ENCODE results near the gene ELF1.

DNA sequence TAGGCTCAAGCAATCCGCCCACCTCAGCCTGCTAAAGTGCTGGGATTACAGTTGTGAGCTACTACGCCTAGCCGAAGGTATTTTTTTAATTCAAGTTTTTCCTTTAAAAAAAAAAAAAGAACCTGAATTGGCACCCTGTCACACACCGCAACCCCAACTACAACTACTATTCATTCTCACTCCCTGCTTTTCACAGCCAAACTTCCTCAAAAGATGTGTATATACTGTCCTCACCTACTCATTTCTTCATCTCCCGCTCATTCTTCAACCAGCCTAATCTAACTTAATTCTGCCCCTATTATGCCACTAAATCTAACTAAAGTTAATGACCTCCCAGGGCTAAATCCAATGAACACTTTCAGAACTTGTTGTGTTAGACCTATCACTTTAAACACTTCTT, 29.5 kb upstream of the ELF1 start:
- TF ChIP-seq, protein P1, sequence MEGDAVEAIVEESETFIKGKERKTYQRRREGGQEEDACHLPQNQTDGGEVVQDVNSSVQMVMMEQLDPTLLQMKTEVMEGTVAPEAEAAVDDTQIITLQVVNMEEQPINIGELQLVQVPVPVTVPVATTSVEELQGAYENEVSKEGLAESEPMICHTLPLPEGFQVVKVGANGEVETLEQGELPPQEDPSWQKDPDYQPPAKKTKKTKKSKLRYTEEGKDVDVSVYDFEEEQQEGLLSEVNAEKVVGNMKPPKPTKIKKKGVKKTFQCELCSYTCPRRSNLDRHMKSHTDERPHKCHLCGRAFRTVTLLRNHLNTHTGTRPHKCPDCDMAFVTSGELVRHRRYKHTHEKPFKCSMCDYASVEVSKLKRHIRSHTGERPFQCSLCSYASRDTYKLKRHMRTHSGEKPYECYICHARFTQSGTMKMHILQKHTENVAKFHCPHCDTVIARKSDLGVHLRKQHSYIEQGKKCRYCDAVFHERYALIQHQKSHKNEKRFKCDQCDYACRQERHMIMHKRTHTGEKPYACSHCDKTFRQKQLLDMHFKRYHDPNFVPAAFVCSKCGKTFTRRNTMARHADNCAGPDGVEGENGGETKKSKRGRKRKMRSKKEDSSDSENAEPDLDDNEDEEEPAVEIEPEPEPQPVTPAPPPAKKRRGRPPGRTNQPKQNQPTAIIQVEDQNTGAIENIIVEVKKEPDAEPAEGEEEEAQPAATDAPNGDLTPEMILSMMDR (IDR thresholded peaks at IDR 0.05) = no peak
- TF ChIP-seq POLR2AphosphoS5 (IDR thresholded peaks at IDR 0.05) = no peak
